Activated T-cell treated with anti-CD3 and anti-CD28 coated beads for 24 hours (primary cell): Measurements from ENCODE around the gene ELN.

ENCODE experiments used
- DNase-seq: peaks from one replicate; pipeline ENCODE4 v3.0.0-alpha.2; 2020; ENCODE audit warnings: low read depth

The ELN gene

DNA sequence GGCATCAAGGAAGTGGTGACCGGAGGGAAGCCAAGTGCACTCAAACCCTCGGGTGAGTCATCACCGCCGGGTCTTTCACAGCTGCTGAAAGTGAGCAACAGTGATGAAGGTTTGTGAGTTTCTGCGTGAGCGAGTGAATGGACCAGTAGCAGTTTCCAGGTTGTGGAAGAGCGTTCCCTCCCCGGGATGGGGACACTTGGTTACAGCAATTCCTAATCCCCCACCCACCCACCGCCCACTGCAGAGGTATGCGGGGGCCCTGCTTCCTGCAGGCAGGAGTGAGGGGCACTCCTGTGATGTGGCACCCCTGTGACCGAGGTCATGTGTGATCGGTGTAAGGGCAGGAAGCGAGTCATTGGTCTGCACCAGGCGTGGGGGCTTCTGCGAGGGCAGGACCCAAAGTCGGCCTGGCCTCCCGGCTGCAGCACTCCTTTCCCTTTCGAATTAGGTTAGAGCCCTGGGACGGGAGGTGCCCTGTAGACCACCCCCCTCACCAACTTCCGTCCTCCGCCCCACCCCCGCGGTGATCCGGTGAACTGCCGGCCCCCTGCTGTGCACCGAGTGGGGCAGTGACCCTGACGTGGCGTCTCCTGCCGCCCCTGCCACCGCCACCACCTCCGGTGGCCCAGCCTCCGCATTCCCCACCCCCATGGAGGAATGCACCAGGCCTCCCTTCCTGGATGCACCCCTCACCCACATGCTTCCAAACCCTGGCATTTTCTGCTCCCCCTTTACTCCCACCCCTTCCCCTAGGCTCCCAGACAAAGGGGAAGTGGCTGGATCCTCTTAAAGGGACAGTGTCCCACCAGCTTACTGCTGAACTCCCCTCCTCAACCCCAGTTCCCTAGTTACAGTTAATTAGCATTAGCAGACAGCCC, 66.5 kb downstream of the ELN start:
- peak; percentile 69 for DNase-seq

DNA sequence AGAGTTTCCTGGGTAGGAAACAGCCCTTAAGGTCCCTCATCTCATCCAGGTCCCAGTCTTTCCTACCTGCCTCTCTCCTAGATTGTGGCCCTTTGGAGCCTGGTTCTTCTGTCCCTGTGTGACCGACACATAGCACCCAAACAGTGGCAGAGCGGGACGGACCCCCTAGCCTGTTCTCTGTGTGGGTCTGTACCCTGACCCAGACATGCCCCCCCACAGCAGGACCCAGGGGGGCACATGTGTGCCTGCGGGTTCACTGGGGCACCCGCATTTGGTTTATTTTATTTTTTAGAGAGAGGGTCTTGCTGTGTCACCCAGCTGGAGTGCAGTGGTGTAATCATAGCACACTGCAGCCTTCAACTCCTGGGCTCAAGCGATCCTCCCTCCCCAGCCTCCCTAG, 67.2 kb downstream of the ELN start:
- DNase-seq: no peak

DNA sequence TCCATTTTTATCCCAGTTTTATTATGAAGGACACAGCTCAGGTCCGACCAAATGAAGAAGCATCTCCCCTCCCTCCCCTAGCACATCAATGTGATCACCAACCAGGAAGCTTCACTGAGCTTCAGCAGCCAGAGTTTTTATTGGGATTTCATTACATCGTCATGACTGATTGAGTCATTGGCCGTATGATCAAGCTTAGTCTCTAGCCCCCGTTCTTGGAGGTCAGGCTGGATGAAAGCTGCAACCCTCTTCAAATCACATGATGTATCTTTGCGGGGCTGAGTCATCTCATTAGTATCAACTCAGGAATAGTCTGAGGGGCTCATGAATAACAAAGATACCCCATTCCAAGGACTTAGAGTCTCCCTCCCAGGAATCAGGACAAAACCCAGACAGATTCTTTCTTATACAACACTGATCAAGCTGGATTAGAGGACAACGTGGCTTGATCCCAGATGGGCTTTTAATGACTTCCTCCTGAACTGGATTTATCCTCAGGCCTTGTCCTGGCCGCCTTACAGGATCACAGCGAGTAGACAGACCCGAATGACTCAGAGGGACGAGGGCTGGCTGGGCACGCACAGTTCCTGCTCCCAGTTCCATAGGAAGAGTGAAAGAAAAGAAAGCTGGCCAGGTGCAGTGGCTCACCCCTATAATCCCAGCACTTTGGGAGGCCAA, 70.1 kb downstream of the ELN start:
- no peak for DNase-seq

DNA sequence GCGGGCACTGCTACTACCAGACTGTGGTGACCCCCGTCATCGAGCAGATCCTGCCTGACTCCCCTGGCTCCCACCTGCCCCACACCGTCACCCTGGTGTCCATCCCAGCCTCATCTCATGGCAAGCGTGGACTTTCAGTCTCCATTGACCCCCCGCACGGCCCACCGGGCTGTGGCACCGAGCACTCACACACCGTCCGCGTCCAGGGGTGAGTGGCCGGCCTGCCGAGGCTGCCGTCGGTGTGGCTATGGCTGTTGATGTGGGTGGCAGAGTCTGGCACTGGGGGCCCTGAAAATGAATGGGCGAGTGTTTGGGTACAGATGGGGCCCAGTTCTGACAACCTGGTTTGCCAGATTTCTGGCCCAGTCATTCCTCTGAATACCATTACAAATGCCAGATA, 71.1 kb downstream of the ELN start:
- DNase-seq: no peak

DNA sequence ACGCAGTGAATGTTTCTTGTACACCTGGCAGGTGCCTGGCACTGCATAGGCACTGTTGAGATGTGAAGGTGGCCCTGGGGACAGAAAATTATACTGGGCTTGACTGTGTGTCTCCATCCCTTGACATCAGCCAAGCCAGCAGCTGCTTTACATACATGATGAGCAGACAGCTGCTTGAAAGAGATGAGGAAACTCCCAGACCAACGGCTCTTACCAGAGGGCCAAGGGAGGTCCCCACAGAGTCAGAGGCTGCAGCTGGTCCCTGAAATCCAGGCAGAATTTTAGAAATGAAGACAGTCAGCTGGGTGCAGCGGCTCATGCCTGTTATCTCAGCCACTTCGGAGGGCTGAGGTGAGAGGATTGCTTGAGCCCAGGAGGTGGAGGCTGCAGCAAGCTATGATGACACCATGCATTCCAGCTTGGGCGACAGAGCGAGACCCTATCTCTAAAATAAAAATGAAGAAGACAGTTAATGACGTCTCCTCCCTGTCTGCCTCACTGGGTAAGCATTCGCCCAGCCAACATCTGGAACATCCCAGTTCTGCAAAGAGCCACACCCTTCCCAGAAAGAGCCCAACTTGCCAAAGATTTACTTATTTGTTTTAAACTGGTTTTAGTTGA, 73.2 kb downstream of the ELN start:
- no peak for DNase-seq

DNA sequence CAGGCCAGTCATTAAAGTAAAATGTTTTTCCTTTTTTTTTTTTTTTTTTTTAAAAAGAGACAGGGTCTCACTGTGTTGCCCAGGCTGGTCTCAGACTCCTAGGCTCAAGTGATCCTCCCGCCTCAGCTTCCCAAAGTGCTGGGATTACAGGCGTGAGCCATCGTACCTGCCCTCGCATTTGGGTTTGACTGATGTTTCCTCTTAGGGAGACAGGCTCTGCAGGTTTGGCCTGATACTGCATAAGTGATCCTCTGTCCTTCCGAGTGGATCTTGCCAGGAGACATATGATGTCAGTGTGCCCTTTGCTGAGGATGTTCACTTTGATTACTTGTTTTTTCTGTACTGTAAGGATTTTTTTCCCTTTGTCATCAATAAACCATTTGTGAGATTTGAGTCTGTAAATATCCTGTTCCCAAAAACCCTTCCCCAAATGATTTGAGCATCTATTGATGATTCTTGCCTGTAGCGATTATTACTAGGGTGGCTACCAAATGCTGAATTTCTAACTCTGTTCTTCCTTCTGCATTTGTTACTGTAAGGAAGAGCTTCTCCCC, 75.3 kb downstream of the ELN start:
- DNase-seq: no peak

DNA sequence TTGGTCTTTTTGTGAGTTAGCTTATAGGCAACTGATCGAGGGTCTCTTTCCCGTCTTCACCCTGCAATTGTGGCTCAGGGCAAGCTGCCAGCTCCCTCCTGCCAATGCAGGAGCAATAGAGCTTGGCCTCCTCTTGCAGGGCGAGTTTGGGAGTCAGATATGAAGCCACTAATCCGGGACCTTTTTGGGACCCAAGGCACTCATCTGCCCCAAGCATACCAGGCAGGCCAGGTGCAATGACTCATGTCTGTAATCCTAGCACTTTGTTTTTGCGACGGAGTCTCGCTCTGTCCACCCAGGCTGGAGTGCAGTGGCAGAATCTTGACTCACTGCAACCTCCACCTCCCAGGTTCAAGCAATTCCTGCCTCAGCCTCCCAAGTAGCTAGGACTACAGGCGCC, 76.7 kb downstream of the ELN start:
- DNase-seq: no peak

DNA sequence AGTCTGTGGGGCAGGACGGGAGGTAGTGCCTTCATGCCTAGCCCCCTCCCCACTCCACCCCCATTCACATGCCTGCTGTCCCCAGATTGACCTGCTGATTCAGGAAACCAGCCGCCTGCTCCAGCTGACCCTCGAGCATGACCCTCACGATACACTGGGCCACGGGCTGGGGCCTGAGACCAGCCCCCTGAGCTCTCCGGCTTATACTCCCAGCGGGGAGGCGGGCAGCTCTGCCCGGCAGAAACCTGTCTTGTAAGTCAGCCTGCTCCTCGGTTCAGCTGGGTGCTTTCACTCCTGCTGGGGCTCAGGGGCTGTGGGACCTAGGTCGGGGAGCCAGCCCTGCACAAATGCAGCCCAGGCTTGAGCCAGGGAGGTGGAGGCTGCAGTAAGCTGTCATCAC, 78.0 kb downstream of the ELN start:
- no peak for DNase-seq

DNA sequence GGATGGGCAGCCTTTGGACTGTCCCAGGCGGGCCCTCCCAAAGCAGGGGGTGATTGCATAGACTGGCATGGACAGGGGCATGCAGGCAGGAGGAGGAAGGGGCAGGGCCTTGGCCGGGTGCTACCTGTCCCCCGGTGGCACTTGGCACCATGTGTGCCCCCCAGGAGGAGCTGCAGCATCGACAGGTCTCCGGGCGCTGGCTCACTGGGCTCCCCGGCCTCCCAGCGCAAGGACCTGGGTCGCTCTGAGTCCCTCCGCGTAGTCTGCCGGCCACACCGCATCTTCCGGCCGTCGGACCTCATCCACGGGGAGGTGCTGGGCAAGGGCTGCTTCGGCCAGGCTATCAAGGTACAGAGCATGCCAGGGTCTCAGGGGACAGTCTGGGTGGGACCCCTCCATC, 78.9 kb downstream of the ELN start:
- DNase-seq: no peak

DNA sequence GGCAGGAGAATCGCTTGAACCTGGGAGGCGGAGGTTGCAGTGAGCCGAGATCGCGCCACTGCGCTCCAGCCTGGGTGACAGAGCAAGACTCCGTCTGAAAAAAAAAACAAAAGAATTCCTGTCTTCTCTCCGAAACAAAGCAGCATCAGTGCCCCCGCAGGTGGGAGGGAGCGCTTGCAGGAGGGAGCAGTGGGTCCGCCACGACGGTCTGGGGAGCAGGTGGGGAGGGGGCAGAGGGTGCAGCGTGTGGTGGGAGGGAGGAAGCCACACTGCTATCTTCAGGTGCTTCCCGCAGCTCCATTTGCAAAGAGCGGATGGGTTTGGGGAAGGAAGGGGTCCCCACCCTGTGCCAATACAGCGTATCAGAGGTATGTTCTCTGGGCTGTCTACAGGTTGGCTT, 87.4 kb downstream of the ELN start:
- DNase-seq: no peak

DNA sequence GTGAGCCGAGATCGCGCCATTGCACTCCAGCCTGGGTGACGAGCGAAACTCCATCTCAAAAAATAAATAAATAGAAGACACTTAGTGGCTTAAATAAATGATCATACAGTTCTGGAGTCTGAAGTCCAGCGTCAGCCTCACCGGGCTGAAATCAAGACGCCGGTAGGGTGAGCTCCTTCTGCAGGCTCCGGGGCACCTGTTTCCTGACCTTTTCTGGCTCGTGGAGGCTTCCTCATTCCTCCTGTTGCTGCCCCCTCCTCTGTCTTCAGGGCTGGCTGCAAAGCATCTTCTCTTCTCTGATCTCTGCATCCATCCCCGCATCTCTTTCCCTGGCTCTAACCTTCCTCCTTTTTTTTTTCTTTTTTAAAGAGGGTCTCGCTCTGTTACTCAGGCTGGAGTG, 88.4 kb downstream of the ELN start:
- DNase-seq: no peak
